ENCODE results near the gene KRTAP10-1.

KRTAP10-1 gene

GRCh38 chr21:44492567-44493385 is 47.2 kb downstream of the KRTAP10-1 start:
- no peak overlapping the region for H3K4me3 ChIP-seq (ENCODE audit: low read depth in 1 of 2, low read length in 2 of 2)
- H3K36me3 ChIP-seq (ENCODE audit: control insufficient read depth in 1 of 2, insufficient read depth in 2 of 2, low read length in 2 of 2), result no peaks in the 10 kb centered on the region
- no peaks in the 10 kb centered on the region for H3K27me3 ChIP-seq (ENCODE audit: low read depth, low read length)
- H3K27ac ChIP-seq (ENCODE audit: low read length), result no peak overlapping the region
- H3K9me3 ChIP-seq (ENCODE audit: control insufficient read depth in 1 of 2, low read length in 2 of 2), result peaks cover 10 to 20% of the 10 kb centered on the region in 2 donors
- peaks cover 0 to 2% of the 10 kb centered on the region in 2 donors for H3K4me1 ChIP-seq (ENCODE audit: control insufficient read depth in 1 of 2, insufficient read depth in 2 of 2, low read length in 2 of 2)

DNA sequence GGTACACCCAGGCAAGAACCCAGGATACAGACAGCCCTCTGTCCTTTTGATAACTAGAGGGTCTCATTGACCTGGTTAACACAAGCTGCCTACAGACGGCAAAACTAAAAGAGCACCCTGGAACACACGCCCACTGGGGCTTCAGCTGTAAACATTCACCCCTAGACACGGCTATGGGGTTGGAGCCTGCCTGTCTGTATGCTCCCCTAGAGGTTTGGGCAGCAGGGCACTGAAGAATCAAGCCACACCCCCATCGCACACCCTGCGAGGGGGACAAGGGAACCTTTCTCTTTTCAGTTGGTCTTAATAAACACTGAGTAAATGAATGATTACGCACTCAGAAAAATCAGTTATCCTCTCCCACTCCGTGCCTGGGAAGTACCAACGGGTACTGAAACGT is 49.2 kb downstream of the KRTAP10-1 start:
- Histone ChIP-seq H3K36me3 (ENCODE audit: control insufficient read depth in 1 of 2, insufficient read depth in 2 of 2, low read length in 2 of 2) (no peaks in the 10 kb centered on the region), H3K9me3 (ENCODE audit: control insufficient read depth in 1 of 2, low read length in 2 of 2) (peaks cover 10 to 20% of the 10 kb centered on the region in 2 donors), H3K27me3 (ENCODE audit: low read depth, low read length) (no peaks in the 10 kb centered on the region), H3K4me3 (ENCODE audit: low read depth in 1 of 2, low read length in 2 of 2) (no peak overlapping the region), H3K27ac (ENCODE audit: low read length) (no peak overlapping the region), H3K4me1 (ENCODE audit: control insufficient read depth in 1 of 2, insufficient read depth in 2 of 2, low read length in 2 of 2) (no peaks in the 10 kb centered on the region)

DNA sequence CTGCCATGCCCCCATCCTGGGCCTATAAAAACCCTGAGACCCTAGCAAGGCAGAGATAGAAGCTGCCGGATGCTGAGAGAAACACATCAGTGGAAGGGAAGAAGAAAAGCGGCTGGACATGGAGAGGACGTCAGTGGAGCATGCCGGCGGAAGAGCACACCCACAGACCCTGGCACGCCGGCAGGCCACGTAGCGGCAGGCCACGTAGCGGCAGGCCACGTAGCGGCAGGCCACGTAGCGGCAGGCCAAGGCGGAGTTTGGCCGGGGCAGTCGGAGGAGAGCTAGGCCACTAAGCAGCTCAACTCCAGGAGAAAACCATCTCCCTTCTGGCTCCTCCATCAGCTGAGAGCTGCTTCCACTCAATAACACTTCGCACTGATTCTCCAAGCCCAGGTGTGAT is 49.6 kb downstream of the KRTAP10-1 start:
- no peaks in the 10 kb centered on the region for H3K4me1 ChIP-seq (ENCODE audit: control insufficient read depth in 1 of 2, insufficient read depth in 2 of 2, low read length in 2 of 2)
- peaks cover 10 to 20% of the 10 kb centered on the region in 2 donors for H3K9me3 ChIP-seq (ENCODE audit: control insufficient read depth in 1 of 2, low read length in 2 of 2)
- no peaks in the 10 kb centered on the region for H3K36me3 ChIP-seq (ENCODE audit: control insufficient read depth in 1 of 2, insufficient read depth in 2 of 2, low read length in 2 of 2)
- H3K27ac ChIP-seq (ENCODE audit: low read length), result no peak overlapping the region
- no peaks in the 10 kb centered on the region for H3K27me3 ChIP-seq (ENCODE audit: low read depth, low read length)
- no peak overlapping the region for H3K4me3 ChIP-seq (ENCODE audit: low read depth in 1 of 2, low read length in 2 of 2)

GRCh38 chr21:44489962-44490361 is 50.0 kb downstream of the KRTAP10-1 start:
- H3K27me3 ChIP-seq (ENCODE audit: low read depth, low read length), result no peaks in the 10 kb centered on the region
- no peak overlapping the region for H3K4me3 ChIP-seq (ENCODE audit: low read depth in 1 of 2, low read length in 2 of 2)
- H3K27ac ChIP-seq (ENCODE audit: low read length), result no peak overlapping the region
- no peaks in the 10 kb centered on the region for H3K4me1 ChIP-seq (ENCODE audit: control insufficient read depth in 1 of 2, insufficient read depth in 2 of 2, low read length in 2 of 2)
- H3K36me3 ChIP-seq (ENCODE audit: control insufficient read depth in 1 of 2, insufficient read depth in 2 of 2, low read length in 2 of 2), result no peaks in the 10 kb centered on the region
- peaks cover 10 to 20% of the 10 kb centered on the region in 2 donors for H3K9me3 ChIP-seq (ENCODE audit: control insufficient read depth in 1 of 2, low read length in 2 of 2)

Data from muscle layer of duodenum (tissue), 2 donors.